ENCODE data around the gene OLFML2A.

The OLFML2A gene

DNA sequence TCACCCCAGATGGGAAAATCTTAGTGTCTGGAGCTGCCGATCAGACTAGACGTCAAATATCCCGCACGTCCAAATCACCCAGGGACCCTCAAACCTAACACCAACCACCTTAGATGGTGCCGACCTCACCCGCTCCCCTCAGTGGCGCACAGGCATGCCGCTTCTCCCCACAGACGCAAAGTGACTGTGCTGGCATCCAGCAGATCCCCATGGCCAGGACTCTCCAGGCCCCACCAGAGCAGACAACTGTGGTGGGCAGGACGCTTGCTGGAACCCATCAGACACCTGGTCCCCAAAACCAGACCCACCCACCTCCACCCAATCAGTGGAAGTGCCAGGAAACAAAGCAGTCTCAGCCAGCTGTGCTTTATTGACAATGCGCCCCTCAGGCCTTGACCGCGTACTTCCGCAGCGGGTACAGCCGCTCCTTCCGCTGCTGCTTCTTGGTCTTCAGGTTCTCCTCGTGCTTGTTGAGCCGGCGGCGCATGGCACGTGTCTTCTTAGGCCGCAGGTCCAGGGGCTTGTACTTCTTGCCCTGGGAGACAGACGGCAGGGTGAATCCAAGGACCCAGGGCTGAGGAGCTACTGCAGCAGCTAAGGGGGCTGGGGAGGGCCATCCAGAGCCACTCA lies 80.7 kb downstream of the OLFML2A start:
- DNase-seq: no peak

- no peak for DNase-seq
Observed at GRCh38 chr9:124858330-124859046, 81.6 kb downstream of the OLFML2A start.

- no peak for DNase-seq
Observed at GRCh38 chr9:124859803-124860581, 83.1 kb downstream of the OLFML2A start.

GRCh38 chr9:124860582-124861341 lies 83.8 kb downstream of the OLFML2A start:
- no peak for DNase-seq

DNA sequence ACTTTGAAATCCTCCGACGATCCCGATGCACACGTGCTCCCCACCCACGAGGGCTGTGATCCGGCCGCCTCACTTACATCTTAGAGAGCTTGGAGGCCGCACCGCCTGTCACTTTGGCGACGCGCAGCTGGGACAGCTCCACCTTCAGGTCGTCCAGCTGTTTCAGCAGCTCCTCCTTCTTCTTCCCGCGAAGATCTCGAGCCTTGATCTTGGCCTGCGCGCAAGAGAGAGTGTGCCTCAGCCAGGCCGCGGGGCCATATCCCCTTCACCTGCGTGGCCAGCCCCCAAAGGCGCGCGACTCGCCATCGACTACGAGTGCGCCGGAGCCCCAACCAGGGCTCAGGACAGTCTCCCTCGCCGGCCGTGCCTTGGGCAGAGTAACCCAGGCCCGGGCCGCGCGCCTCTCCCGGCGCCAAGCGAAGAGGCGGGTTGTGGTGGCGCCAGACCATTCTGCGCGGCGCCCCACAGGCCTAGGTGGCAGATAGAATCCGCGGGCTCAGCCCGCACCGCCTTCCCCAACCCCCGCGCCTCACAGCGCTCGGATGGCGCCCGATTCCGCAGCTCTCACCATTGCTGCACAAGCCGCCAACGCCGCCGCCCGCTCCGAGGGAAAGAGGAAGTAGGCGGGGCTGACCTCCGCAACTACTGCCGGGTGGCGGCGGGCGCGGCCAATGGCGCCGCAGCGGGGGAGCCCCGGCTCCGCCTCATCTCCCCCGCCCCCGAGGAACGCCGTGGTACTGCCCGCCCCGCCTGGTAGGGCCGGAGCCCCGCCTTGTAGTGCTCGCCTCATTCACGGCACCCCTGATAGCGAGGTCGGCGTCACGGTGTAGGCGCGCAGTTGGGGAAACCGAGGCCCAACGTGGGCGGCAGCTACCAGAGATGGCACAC lies 84.7 kb downstream of the OLFML2A start, which contains the start of the genes ARPC5L and RPL35:
TSS of gene ARPC5L (plus strand) at position 789 of the 888 bp plus-strand sequence. CDS start 7,161 bp downstream, outside the sequence.
TSS of gene RPL35 (minus strand) at position 616 of the 888 bp plus-strand sequence. CDS start at position 571, 45 bp downstream.
- DNase-seq: peak; percentile 79

- DNase-seq: no peak
Observed at GRCh38 chr9:124863371-124863871, 86.5 kb downstream of the OLFML2A start.

Data from NCI-H524 treated with DMSO at 0.1 percent for 48 hours (cell line).